Right renal cortex interstitium (tissue), 3 donors: ENCODE measurements around the gene EEPD1. TPM values are rescaled to one million over a fixed set of nuclear protein-coding genes. Genes with fewer than 3 reads are reported as not detected.

Experiments used
- DNase-seq, 3 donors: peaks; one replicate each; pipeline ENCODE4 v3.0.0-alpha.2; 2013; ENCODE audit warnings: low read depth in 3 of 3, low spot score in 2 of 3
- polyA plus RNA-seq, 3 donors: library from polyadenylated mRNA; unstranded; fragments of 120-200 nt; gene quantifications; one replicate each; pipeline ENCODE4 v1.2.1, GENCODE V29; 2013; ENCODE audit not compliant: insufficient read length in 3 of 3

Gene EEPD1
- polyA plus RNA-seq, 3 donors: 6.0 to 6.4 (median 6.1) TPM

DNA sequence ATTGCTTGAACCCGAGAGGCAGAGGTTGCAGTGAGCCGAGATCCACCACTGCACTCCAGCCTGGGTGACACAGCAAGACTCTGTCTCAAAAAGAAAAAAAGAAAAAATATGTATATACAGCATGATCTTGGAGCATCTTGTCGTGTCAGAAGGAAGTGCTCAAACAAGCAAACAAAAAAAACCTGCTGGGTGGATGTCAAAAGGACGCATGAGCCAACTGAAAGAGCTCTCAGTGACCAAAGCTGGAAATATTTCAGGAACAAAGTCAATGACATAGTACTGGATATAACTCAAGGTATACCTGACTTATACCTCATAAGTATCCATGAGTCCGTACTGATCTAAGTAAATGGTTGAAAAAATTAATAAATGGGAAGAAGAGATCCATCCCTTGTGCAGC is 142.0 kb downstream of the EEPD1 start:
- DNase-seq: no peak

DNA sequence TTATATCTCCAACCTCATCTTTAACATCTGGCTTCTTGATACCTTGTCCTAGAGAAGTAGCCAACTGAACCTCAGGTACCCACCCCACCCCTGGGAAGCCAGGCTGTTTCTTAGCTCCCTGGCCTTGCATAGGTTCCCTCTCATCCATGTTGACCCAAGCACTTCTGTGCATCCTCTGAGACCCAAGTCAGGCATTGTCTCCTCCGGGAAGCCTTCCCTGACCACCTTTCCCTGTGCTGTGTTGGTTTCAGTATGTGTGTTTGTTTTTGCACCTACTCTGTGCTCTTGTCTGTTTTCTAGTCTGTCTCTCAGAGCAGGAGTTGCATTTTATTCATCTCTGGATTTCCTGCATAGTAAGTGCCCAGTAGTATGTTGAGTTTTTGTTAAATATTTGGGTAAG is 143.2 kb downstream of the EEPD1 start:
- DNase-seq: no peak

- DNase-seq: no peak
These were observed 144.4 kb downstream of the EEPD1 start for GRCh38 chr7:36297364-36298009.

GRCh38 chr7:36298106-36298505 is 145.1 kb downstream of the EEPD1 start:
- DNase-seq: no peak

GRCh38 chr7:36299223-36299774 is 146.2 kb downstream of the EEPD1 start:
- DNase-seq: no peak

GRCh38 chr7:36299823-36300341 is 146.8 kb downstream of the EEPD1 start:
- DNase-seq: no peak

DNA sequence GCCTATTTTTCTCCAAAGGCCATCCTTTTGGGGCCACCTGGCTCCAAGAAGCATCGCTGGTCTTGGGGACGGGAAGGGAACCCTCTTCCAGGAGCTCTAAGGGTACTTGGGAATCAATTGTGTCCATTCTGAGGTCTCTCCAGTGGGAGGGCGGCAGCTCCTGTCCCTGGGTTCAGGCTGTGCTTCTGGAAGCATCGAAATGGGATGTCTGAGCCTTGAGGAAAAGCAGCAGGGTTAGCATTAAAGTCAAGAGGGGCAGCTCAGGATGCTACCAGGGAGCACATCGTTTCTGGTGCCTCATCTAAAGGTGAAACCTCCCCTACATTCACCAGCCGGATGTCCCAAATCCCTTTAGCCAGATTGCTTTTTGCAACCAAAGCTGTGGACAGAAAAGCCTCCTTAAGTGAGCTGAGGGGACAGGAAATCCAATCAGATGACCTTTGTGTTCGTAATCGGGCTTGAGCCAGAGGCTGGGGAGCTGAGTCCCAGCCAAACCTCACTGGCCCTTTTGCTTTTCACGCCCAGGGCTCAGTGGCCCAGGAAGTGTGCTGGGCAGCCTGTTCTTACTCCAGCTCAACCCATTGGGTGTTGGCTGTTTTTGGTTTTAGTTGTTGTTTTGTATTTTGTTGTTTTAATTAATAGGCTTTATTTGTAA is 147.8 kb downstream of the EEPD1 start:
- no peak for DNase-seq

GRCh38 chr7:36301914-36302771 is 149.1 kb downstream of the EEPD1 start:
- no peak for DNase-seq

GRCh38 chr7:36303202-36304098 is 150.4 kb downstream of the EEPD1 start:
- DNase-seq: no peak

DNA sequence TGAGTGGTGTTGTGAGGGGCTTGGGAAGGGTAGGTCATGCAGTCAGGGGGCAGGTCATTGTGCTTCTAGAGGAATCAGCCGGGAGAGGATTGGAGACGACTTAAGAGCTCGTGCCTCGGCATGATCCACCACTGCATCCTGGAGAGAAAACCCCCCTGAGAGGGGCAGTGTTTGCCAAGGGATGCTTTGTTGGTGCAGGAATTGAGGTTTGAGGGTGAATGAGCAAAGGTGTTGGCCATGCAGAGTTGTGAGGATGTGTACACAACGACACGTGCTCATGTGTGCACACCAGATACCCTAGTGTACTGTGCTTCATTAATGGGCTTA is 151.0 kb downstream of the EEPD1 start:
- no peak for DNase-seq

DNA sequence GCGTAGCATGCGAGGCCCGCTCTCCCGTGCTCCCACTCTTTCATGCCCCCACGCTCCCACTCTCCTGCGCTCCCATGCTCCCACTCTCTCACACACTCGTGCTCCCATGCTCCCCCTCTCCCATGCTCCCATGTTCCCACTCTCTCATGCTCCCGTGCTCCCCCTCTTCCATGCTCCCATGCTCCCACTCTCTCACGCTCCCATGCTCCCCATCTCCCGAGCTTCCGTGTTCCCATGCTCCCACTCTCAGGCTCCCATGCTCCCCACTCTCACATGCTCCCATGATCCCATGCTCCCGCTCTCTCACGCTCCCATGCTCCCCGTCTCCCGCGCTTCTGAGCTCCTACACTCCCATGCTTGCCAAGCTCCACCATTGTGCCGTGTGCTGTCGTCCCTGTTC is 152.2 kb downstream of the EEPD1 start:
- DNase-seq: no peak

GRCh38 chr7:36305648-36306047 is 152.6 kb downstream of the EEPD1 start:
- DNase-seq: no peak

- DNase-seq: no peak
These were observed 153.2 kb downstream of the EEPD1 start for GRCh38 chr7:36306222-36306621.

DNA sequence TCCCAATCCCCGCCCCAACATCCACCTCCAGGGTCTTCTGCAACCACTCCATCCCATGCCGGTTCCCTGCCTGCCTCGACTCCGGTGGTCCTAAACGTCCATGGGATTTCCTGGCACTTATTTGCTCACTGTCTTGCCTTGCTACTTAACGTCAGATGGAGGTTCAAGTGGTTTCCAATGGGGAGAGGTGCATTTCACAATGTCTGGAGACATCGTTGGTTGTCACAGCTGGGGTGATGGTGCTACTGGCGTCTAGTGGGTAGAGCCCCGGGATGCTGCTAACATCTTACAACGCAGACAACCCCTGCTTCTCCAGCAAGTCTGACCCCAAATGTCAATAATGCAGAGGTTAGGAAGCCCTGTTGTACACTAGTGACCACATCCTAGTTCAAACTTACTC is 153.7 kb downstream of the EEPD1 start:
- DNase-seq: no peak

DNA sequence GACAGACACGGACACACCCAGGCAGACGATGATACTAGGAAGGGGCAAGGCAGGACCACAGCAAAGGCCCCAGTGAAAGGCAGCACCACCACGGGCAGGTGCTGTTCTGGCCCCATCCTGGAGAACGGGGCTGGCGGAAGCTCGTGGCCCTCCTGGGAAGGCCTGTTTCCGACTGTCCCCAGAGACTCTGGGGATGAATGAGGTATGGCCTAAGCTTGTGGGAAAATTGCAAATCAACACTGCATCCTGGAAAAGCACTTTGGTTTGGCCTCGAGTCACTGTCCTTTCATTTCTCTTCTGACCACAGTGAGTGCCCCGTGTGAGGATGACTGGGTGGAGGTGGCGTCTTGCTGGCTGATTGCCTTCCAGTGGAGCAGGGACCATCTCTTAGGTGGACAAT is 155.0 kb downstream of the EEPD1 start:
- no peak for DNase-seq

DNA sequence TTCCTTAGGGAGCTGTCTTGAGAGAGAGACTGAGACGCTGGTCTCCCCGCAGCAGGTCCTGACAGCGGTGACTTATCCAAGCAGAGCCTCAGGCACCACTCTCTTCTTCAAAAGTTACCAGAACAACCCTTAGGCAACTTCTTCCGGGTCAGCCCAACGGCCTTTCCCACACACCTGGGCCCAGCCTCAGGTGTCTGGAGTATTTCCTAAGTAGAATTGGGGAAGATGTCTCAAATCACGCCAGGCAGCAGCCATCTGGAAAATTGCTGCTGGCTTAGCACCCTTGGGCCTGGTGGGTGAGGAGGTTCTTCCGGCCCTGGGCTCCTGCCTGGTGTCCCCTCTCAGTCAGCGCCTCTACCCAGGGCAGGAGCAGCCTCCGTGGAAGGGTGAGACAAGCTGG is 156.2 kb downstream of the EEPD1 start:
- no peak for DNase-seq

DNA sequence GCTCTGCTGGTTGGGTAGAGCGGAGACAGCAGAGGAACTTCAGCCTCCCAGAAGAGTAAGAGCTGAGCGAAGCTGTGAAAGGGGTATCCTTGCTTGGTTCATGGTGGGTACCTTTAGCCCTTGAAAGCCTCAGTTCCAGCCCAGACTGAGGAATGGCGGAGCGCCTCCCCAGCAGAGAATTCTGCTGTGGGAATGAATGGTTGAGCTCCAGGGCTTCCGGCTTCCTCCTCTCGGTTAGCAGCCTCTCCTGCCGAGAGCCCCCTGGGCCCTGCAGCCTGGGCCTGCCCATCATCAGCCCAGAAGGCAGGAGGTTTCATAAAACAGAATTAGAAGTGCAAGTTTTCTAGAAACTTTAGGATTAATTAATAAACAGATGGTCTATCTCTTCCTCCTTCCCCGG is 156.7 kb downstream of the EEPD1 start:
- no peak for DNase-seq

- DNase-seq: no peak
These were observed 157.8 kb downstream of the EEPD1 start for GRCh38 chr7:36310897-36311296.

GRCh38 chr7:36311539-36311938 is 158.5 kb downstream of the EEPD1 start:
- DNase-seq: no peak
